ENCODE results near the gene TAOK1. TPM values are rescaled to one million over a fixed set of nuclear protein-coding genes. Genes with fewer than 3 reads are reported as not detected.
A peak's percentile ranks its signal among the peaks of the same experiment; 100 is the strongest.

The TAOK1 gene
- total RNA-seq, 1 donor from 2014 or later, result 81.1 TPM

- Mint-ChIP-seq H3K4me1 (ENCODE audit: unreplicated experiment) (peaks cover 24% of the 10 kb centered on the region), H3K4me3 (ENCODE audit: unreplicated experiment) (peak overlapping the region; percentile 85), H3K36me3 (ENCODE audit: unreplicated experiment) (peaks cover 5% of the 10 kb centered on the region), H3K27me3 (ENCODE audit: unreplicated experiment) (no peaks in the 10 kb centered on the region), H3K27ac (ENCODE audit: unreplicated experiment) (peak overlapping the region; percentile 89), H3K9me3 (ENCODE audit: unreplicated experiment) (no peaks in the 10 kb centered on the region)
- TF ChIP-seq CTCF (IDR thresholded peaks at IDR 0.05), result no peak
- peak; percentile 72 for DNase-seq (ENCODE audit: extremely low spot score, unreplicated experiment)
Observed at GRCh38 chr17:29569245-29569950, 179.2 kb downstream of the TAOK1 start.

GRCh38 chr17:29570521-29570920, 180.4 kb downstream of the TAOK1 start:
- peak; percentile 42 for DNase-seq (ENCODE audit: extremely low spot score, unreplicated experiment)
- peak overlapping the region; percentile 30 for H3K4me3 Mint-ChIP-seq (ENCODE audit: unreplicated experiment)
- peak overlapping the region; percentile 6 for H3K27ac Mint-ChIP-seq (ENCODE audit: unreplicated experiment)
- no peaks in the 10 kb centered on the region for H3K27me3 Mint-ChIP-seq (ENCODE audit: unreplicated experiment)
- no peak for TF ChIP-seq CTCF (IDR thresholded peaks at IDR 0.05)
- H3K4me1 Mint-ChIP-seq (ENCODE audit: unreplicated experiment), result peaks cover 24% of the 10 kb centered on the region
- no peaks in the 10 kb centered on the region for H3K9me3 Mint-ChIP-seq (ENCODE audit: unreplicated experiment)
- H3K36me3 Mint-ChIP-seq (ENCODE audit: unreplicated experiment), result peaks cover 9% of the 10 kb centered on the region

- H3K36me3 Mint-ChIP-seq (ENCODE audit: unreplicated experiment), result peaks cover 9% of the 10 kb centered on the region
- H3K9me3 Mint-ChIP-seq (ENCODE audit: unreplicated experiment), result no peaks in the 10 kb centered on the region
- no peak for DNase-seq (ENCODE audit: extremely low spot score, unreplicated experiment)
- H3K27ac Mint-ChIP-seq (ENCODE audit: unreplicated experiment), result no peak overlapping the region
- H3K4me3 Mint-ChIP-seq (ENCODE audit: unreplicated experiment), result no peak overlapping the region
- TF ChIP-seq CTCF (IDR thresholded peaks at IDR 0.05), result no peak
- peaks cover 17% of the 10 kb centered on the region for H3K4me1 Mint-ChIP-seq (ENCODE audit: unreplicated experiment)
- no peaks in the 10 kb centered on the region for H3K27me3 Mint-ChIP-seq (ENCODE audit: unreplicated experiment)
Observed at GRCh38 chr17:29571486-29571882, 181.3 kb downstream of the TAOK1 start.

- Mint-ChIP-seq H3K4me3 (ENCODE audit: unreplicated experiment) (no peak overlapping the region), H3K27ac (ENCODE audit: unreplicated experiment) (no peak overlapping the region), H3K9me3 (ENCODE audit: unreplicated experiment) (no peaks in the 10 kb centered on the region), H3K27me3 (ENCODE audit: unreplicated experiment) (no peaks in the 10 kb centered on the region), H3K36me3 (ENCODE audit: unreplicated experiment) (peaks cover 9% of the 10 kb centered on the region), H3K4me1 (ENCODE audit: unreplicated experiment) (peaks cover 17% of the 10 kb centered on the region)
- no peak for DNase-seq (ENCODE audit: extremely low spot score, unreplicated experiment)
- no peak for TF ChIP-seq CTCF (IDR thresholded peaks at IDR 0.05)
Observed at GRCh38 chr17:29571883-29572681, 181.9 kb downstream of the TAOK1 start.

Measured in osteocyte (in vitro differentiated cells).